Kidney (tissue), 14 donors: Measurements from ENCODE around the gene NT5E. TPM values are rescaled to one million over a fixed set of nuclear protein-coding genes. Genes with fewer than 3 reads are reported as not detected.

Source experiments
- DNase-seq, 5 donors: peaks; one replicate each; pipeline ENCODE4 v3.0.0-alpha.2; 2013 to 2020
- FAIRE-seq: peaks from 2 replicates; lab custom pipeline; 2012; peaks lifted over from hg19 to GRCh38; lab: Jason Lieb, UNC
- H3K27ac ChIP-seq, 2 donors: one replicate each; pipeline ENCODE4 v1.7.0; 2013; ENCODE audit warnings: low read depth in 2 of 2, low read length in 2 of 2, inconsistent platforms in 1 of 2
- H3K27me3 ChIP-seq: one replicate; pipeline ENCODE4 v1.7.1; 2013; ENCODE audit warnings: low read length, inconsistent platforms; ENCODE audit not compliant: control insufficient read depth, insufficient read depth
- H3K36me3 ChIP-seq, 3 donors: one replicate each; pipeline versions ENCODE4 v1.7.0 to v1.7.1; 2013; ENCODE audit warnings: low read length in 3 of 3, control low read depth in 1 of 3, inconsistent platforms in 1 of 3; ENCODE audit not compliant: insufficient read depth in 3 of 3, control insufficient read depth in 2 of 3
- H3K4me1 ChIP-seq, 3 donors: one replicate each; pipeline versions ENCODE4 v1.7.0 to v1.7.1; 2013; ENCODE audit warnings: low read length in 3 of 3, inconsistent platforms in 1 of 3, low read depth in 1 of 3; ENCODE audit not compliant: control insufficient read depth in 2 of 3, insufficient read depth in 2 of 3
- H3K4me3 ChIP-seq, 3 donors: one replicate each; pipeline versions ENCODE4 v1.7.0 to v1.8.1; 2013; ENCODE audit warnings: low read length in 3 of 3, control low read depth in 1 of 3, inconsistent platforms in 1 of 3
- H3K9ac ChIP-seq, 3 donors: one replicate each; pipeline versions ENCODE4 v1.7.0 to v1.7.1; 2013; ENCODE audit warnings: low read length in 3 of 3, control low read depth in 1 of 3, inconsistent platforms in 1 of 3
- H3K9me3 ChIP-seq, 3 donors: one replicate each; pipeline versions ENCODE4 v1.7.0 to v1.7.1; 2013; ENCODE audit warnings: low read length in 3 of 3, control low read depth in 1 of 3, inconsistent platforms in 1 of 3; ENCODE audit not compliant: control insufficient read depth in 2 of 3, insufficient read depth in 1 of 3
- CTCF ChIP-seq: IDR thresholded peaks from 3 replicates; pipeline ENCODE4 v1.5.1; 2012; ENCODE audit warnings: mild to moderate bottlenecking, moderate library complexity, borderline replicate concordance; ENCODE audit not compliant: insufficient read depth; ENCODE audit errors: extremely low read depth
- intact Hi-C: fragments of 100-400 bp; cut with DNase I; formaldehyde crosslinking; loops from one replicate; pipeline ENCODE4 v1.11.1; 2022
- polyA plus RNA-seq: library from polyadenylated mRNA; stranded (reverse); fragments of 350-450 nt; fragmentation: Illumina TruSeq; extraction: RNeasy Lipid Tissue Mini Kit (QIAGEN cat#74804); gene quantifications from one replicate; pipeline ENCODE4 v1.2.3, GENCODE V29; 2014; ENCODE audit warnings: low read depth, low replicate concordance; ENCODE audit not compliant: insufficient read depth
- total RNA-seq: library from RNA; stranded (reverse); fragmentation: NEBNext Ultra II Directional; extraction: Animal tissue kit (Norgen Biotek cat#: 25700); gene quantifications from one replicate; pipeline ENCODE4 v1.2.1, GENCODE V29; 2021
- donor health status: control.
- donor health status: control.
- donor health status: control.
- donor health status: control.
- donor health status: control.
- donor health status: DM: yes; HTN: yes; CAD: no.
- donor health status: Normal renal cell carcinoma (clear cell type).

NT5E gene
- total and polyA plus RNA-seq, 2 donors from 2014 or later = 13.1 to 41.0 TPM

DNA sequence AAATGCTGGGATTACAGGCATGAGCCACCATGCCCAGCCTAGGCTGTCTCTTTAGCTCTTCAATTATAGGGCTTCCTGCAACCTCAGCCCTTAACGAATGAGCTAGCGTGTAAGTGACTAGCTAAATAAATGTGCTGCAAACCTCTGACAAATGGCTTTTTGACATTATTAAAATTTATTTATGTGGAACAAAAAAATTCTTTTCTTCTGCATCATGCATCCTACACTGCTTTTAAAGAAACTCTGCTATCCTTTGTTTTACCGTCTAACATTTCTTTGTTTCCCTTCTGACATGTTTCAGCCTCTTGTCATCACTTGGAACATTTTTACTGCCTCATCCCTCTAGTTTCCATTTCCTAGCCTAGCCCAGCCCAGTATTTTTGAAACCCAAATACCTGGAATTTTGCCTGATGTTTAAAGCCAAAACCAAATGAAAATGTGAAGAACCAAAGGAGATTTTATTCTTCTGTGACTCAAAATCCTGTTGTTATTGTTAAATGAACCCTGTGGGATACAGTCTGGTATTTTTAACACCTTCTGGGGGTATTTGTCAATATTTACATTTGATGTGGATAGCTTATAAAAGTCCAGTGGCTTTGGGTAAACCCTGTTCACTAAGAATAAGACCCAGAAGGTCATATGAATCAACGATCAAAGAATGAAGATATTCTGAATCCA lies 9.5 kb downstream of the NT5E start:
- Histone ChIP-seq H3K4me1 (peaks cover 0 to 5% (median 3%) of the 10 kb centered on the region in 3 donors), H3K27ac (no peak overlapping the region), H3K9ac (no peak overlapping the region), H3K4me3 (no peak overlapping the region), H3K36me3 (no peaks in the 10 kb centered on the region), H3K9me3 (no peaks in the 10 kb centered on the region), H3K27me3 (no peaks in the 10 kb centered on the region)
- FAIRE-seq (no peak), DNase-seq (no peak)
- intact Hi-C loops = no loop called here
- no peak for TF ChIP-seq CTCF

- Histone ChIP-seq H3K9me3 (no peaks in the 10 kb centered on the region), H3K36me3 (no peaks in the 10 kb centered on the region), H3K9ac (no peak overlapping the region), H3K4me1 (peaks cover 0 to 7% (median 3%) of the 10 kb centered on the region in 3 donors), H3K27me3 (no peaks in the 10 kb centered on the region), H3K4me3 (no peak overlapping the region), H3K27ac (no peak overlapping the region)
- TF ChIP-seq CTCF = no peak
- intact Hi-C loops = no loop called here
- DNase-seq (no peak), FAIRE-seq (no peak)
Observed at GRCh38 chr6:85460154-85460920, 10.5 kb downstream of the NT5E start.

DNA sequence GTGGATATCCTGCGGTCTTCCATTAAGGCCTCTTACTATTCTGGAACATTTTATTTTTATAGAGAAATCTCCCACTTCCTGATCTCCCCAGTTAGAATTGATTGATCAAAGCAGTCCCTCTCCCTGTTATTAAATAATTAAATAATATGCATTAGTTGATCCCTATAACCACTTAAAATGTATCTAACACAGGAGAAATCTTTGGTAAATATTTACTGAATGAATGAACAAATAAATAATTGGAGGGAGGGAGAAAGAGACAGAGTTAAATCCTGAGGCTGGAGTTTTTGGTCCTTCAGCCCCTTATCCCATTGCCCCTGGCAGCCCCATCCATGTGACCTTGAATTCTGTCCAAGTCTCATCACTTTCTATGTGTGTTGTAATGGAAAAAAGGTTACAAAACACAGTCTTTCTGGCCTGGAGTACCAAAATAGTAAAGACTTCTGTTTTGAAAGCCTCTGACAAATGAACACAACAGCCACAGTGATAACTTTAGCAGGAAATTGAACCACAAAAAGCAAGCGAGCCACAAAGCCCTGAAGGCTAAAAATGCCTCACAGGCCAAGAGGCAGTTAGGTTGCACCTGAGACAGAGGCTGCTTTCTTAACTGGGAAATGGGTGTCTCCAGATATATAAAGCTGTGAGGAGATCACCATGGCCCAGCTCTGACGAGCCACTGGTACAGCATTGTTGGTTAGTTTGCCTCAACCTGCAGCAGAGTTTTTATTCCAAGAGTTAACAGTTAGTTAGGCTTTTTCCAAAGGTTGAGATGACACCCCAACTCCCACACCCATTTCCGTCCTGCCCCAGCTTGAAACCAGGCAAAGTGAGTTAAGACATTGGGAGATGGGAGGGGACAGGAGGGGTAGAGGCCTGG lies 11.3 kb downstream of the NT5E start:
- H3K9me3 ChIP-seq = no peaks in the 10 kb centered on the region
- no peak for FAIRE-seq
- peaks cover 0 to 7% (median 3%) of the 10 kb centered on the region in 3 donors for H3K4me1 ChIP-seq
- TF ChIP-seq CTCF = no peak
- H3K36me3 ChIP-seq = no peaks in the 10 kb centered on the region
- no peaks in the 10 kb centered on the region for H3K27me3 ChIP-seq
- peak in 1 of 5 donors; percentile 24 for DNase-seq
- intact Hi-C loops = no loop called here
- no peak overlapping the region for H3K4me3 ChIP-seq
- H3K27ac ChIP-seq = peak overlapping the region in 1 of 2 donors; percentile 35
- H3K9ac ChIP-seq = no peak overlapping the region
